ENCODE data around the gene RCBTB2. TPM values are rescaled to one million over a fixed set of nuclear protein-coding genes. Genes with fewer than 3 reads are reported as not detected.

The RCBTB2 gene
- total and polyA plus RNA-seq, 2 donors (not counting 3 experiments of a cell fraction or from before 2014, with no cell fraction given) = 10.7 to 12.6 TPM

DNA sequence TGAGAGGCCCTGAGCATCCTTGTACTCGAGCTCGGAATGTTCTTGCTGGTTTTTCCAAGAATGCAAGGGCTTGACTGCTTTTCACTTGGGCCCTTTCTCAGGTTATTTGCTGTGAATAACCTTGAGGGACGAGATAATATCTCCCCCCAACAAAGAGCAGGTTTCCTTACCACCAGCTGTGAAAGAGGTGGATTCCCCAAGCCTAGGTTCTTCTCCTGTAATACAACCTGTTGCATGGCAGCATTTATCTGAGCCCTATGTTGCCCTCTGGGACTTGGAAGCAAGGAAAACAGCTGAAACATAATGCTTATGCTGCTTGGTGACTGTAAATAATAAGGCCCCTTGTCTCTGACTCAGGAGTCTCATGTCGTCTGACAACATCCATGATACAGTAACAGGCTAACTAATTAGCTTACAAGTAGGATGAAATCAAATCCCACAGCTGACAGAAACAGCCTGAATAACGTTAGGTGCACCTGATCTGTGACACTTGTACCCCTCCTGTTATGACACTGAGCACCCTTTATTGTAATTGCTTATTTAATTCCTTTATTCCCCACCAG, 43.6 kb upstream of the RCBTB2 start:
- H3K9ac ChIP-seq (replicated peaks; ENCODE audit: extremely low read depth, insufficient read depth, low read length) = no peak overlapping the region
- ChIA-PET POLR2A (no interaction called here), CTCF (interaction anchor here (1.1 to 1.2 kb wide), 2 partner anchors 19 to 176 kb away, joined by 3 to 5 read pairs; no protein-coding TSS in a partner anchor)
- no peak overlapping the region for H3K4me3 ChIP-seq (replicated peaks in 1 of 3; ENCODE audit: insufficient read depth in 1 of 3, low read depth in 1 of 3, low read length in 3 of 3)
- H3K27me3 ChIP-seq (ENCODE audit: control insufficient read depth in 2 of 2, insufficient read depth in 2 of 2, low read length in 2 of 2) = no peaks in the 10 kb centered on the region
- H3K36me3 ChIP-seq (ENCODE audit: control insufficient read depth in 2 of 2, extremely low read depth in 1 of 2, insufficient read depth in 2 of 2, low read length in 2 of 2) = no peaks in the 10 kb centered on the region
- no peak overlapping the region for H2AFZ ChIP-seq (ENCODE audit: low read depth, low read length)
- dilution Hi-C loops (cut with MboI; ENCODE audit: extremely low pct_ligation_motif_present, low sequenced_read_pairs) = no loop called here
- H3K27ac ChIP-seq (ENCODE audit: insufficient read depth, low read depth, low read length) = no peak overlapping the region
- DNase-seq (ENCODE audit: low read depth, low spot score) (no peak), FAIRE-seq (no peak)
- H3K4me1 ChIP-seq (ENCODE audit: control insufficient read depth, extremely low read depth, insufficient read depth, low read length) = peaks cover 9% of the 10 kb centered on the region
- TF ChIP-seq MYC (IDR thresholded peaks at IDR 0.05; ENCODE audit: low read depth, low read length) (no peak), POLR2AphosphoS5 (IDR thresholded peaks at IDR 0.05; ENCODE audit: insufficient read depth, low read depth, low read length) (no peak), POLR2A (IDR thresholded peaks at IDR 0.05; ENCODE audit: low read depth, low read length) (no peak), EZH2 (IDR thresholded peaks at IDR 0.05; ENCODE audit: borderline replicate concordance, low read depth, low read length, severe bottlenecking) (no peak), GATA2 (IDR thresholded peaks at IDR 0.05; ENCODE audit: insufficient read depth, insufficient read length, low read depth, low read length) (no peak), FOS (IDR thresholded peaks at IDR 0.05; ENCODE audit: borderline replicate concordance, insufficient read depth, low read length) (no peak), JUN (IDR thresholded peaks at IDR 0.05; ENCODE audit: borderline replicate concordance, insufficient read depth, insufficient read length, low read depth) (no peak)
- TF ChIP-seq, protein P1, sequence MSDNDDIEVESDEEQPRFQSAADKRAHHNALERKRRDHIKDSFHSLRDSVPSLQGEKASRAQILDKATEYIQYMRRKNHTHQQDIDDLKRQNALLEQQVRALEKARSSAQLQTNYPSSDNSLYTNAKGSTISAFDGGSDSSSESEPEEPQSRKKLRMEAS (IDR thresholded peaks at IDR 0.05; ENCODE audit: insufficient read depth, insufficient read length) = no peak
- TF ChIP-seq, protein P2, sequence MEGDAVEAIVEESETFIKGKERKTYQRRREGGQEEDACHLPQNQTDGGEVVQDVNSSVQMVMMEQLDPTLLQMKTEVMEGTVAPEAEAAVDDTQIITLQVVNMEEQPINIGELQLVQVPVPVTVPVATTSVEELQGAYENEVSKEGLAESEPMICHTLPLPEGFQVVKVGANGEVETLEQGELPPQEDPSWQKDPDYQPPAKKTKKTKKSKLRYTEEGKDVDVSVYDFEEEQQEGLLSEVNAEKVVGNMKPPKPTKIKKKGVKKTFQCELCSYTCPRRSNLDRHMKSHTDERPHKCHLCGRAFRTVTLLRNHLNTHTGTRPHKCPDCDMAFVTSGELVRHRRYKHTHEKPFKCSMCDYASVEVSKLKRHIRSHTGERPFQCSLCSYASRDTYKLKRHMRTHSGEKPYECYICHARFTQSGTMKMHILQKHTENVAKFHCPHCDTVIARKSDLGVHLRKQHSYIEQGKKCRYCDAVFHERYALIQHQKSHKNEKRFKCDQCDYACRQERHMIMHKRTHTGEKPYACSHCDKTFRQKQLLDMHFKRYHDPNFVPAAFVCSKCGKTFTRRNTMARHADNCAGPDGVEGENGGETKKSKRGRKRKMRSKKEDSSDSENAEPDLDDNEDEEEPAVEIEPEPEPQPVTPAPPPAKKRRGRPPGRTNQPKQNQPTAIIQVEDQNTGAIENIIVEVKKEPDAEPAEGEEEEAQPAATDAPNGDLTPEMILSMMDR (IDR thresholded peaks at IDR 0.05; ENCODE audit: extremely low read depth in 1 of 2, insufficient read depth in 1 of 2, low read depth in 1 of 2, low read length in 2 of 2) = no peak
- H4K20me1 ChIP-seq (replicated peaks; ENCODE audit: control insufficient read depth, extremely low read depth, insufficient read depth, low read length) = no peaks in the 10 kb centered on the region
- H3K4me2 ChIP-seq (ENCODE audit: insufficient read depth, low read length) = no peak overlapping the region
- H3K9me3 ChIP-seq (replicated peaks; ENCODE audit: control insufficient read depth, insufficient read depth, low read length) = no peaks in the 10 kb centered on the region
- no peaks in the 10 kb centered on the region for H3K79me2 ChIP-seq (ENCODE audit: control insufficient read depth, insufficient read depth, low read length)
- BruUV-seq (replicated peaks) = no TSS peak
- H3K9me1 ChIP-seq (replicated peaks; ENCODE audit: control insufficient read depth, extremely low read depth, insufficient read depth, low read length) = no peaks in the 10 kb centered on the region
- intact Hi-C loops (cut with micrococcal nuclease) = no loop called here

Data from endothelial cell of umbilical vein (primary cell).